OCI-LY7 (cell line): Measurements from ENCODE around the gene SLC5A4.
"Not testable (repeated sequence)": the region's sequence is repeated elsewhere in the genome, so short reads cannot be mapped to it uniquely, and the experiment has no call there.

ENCODE experiments used
- CTCF ChIP-seq: fragments of 200-600 bp; sonication (generic); conservative IDR thresholded peaks from 2 replicates; pipeline ENCODE4 v1.5.1; 2014; ENCODE audit warnings: mild to moderate bottlenecking, antibody characterized with exemption, low read length, moderate library complexity, mixed read lengths
- EZH2phosphoT487 ChIP-seq: fragments of 200-600 bp; sonication (generic); IDR thresholded peaks from 2 replicates; pipeline ENCODE4 v1.6.1; 2018; ENCODE audit warnings: low read depth, borderline replicate concordance, mild to moderate bottlenecking, mixed run types, antibody characterized with exemption, low read length, moderate library complexity, mixed read lengths

- not testable (repeated sequence) for TF ChIP-seq EZH2phosphoT487, CTCF
Observed at GRCh38 chr22:32191021-32191420, 64.1 kb downstream of the SLC5A4 start.
